AG09309 (cell line): ENCODE measurements around the gene SMOC2.

Experiments used
- DNase-seq: peaks from one replicate; pipeline ENCODE4 v3.0.0-alpha.2; 2010; ENCODE audit warnings: low read depth
- H3K4me3 ChIP-seq: 2 replicates; pipeline ENCODE4 v1.5.1; 2011; ENCODE audit warnings: mild to moderate bottlenecking, low read depth, low read length, moderate library complexity; ENCODE audit not compliant: control insufficient read depth
- CTCF ChIP-seq: IDR thresholded peaks from 2 replicates; pipeline ENCODE4 v1.5.1; 2011; ENCODE audit warnings: mild to moderate bottlenecking, low read depth, low read length, inconsistent platforms; ENCODE audit not compliant: insufficient read depth, control insufficient read depth; ENCODE audit errors: missing control alignments

The SMOC2 gene

GRCh38 chr6:168432196-168432595, 8.8 kb upstream of the SMOC2 start:
- H3K4me3 ChIP-seq, result no peak overlapping the region
- TF ChIP-seq CTCF, result no peak
- no peak for DNase-seq

- no peak for TF ChIP-seq CTCF
- no peak for DNase-seq
- no peak overlapping the region for H3K4me3 ChIP-seq
Observed at GRCh38 chr6:168433898-168434297, 7.1 kb upstream of the SMOC2 start.

- no peak for DNase-seq
- H3K4me3 ChIP-seq, result no peak overlapping the region
- no peak for TF ChIP-seq CTCF
Observed at GRCh38 chr6:168434505-168434904, 6.5 kb upstream of the SMOC2 start.

- H3K4me3 ChIP-seq, result no peak overlapping the region
- TF ChIP-seq CTCF, result no peak
- no peak for DNase-seq
Observed at GRCh38 chr6:168437751-168438150, 3.2 kb upstream of the SMOC2 start.

GRCh38 chr6:168438783-168439520, 2.0 kb upstream of the SMOC2 start:
- no peak for DNase-seq
- no peak overlapping the region for H3K4me3 ChIP-seq
- no peak for TF ChIP-seq CTCF

GRCh38 chr6:168439794-168440450, 1.1 kb upstream of the SMOC2 start:
- no peak for DNase-seq
- no peak for TF ChIP-seq CTCF
- no peak overlapping the region for H3K4me3 ChIP-seq
